NCI-H2107 treated with DMSO at 0.1 percent for 48 hours (cell line): ENCODE results near the gene SLC7A14.

Experiments used
- DNase-seq: peaks from one replicate; lab custom pipeline; 2025; ENCODE audit not compliant: unreplicated experiment; lab: John Stamatoyannopoulos, UW

Gene SLC7A14

DNA sequence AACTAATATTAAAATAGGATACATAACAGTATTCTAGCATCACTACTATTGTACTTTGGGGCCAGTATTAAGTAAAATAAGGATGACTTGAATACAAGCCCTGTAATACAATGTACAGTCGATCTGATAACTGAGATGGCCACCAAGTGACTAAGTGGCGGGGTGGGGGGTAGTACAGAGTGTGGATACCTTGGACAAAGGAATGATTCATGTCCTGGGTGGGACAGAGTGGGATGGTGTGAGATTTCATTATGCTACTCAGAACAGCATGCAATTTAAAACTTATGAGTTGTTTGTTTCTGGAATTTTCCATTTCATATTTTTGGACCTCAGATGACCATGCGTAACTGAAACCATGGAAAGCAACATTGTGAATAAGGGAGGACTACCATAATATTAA is 46.0 kb downstream of the SLC7A14 start:
- no peak for DNase-seq

DNA sequence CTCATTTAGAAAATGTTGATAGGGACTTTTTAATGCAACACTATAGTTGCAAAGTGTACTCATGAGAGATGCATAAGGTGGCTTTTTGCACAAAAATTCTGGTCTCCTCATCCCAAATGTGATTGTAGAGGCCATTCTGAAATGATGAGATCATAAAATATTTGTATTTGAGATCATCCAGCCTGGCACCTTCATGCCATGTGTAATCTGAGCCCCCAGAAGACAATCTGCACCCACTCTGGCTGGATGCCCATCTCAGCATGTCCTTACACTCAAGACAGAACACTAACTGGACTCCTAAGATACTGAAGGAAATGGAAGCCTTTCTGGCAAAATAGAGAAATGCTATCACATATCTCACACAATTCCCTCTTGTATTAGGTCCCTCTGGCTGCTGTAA is 49.2 kb downstream of the SLC7A14 start:
- no peak for DNase-seq

DNA sequence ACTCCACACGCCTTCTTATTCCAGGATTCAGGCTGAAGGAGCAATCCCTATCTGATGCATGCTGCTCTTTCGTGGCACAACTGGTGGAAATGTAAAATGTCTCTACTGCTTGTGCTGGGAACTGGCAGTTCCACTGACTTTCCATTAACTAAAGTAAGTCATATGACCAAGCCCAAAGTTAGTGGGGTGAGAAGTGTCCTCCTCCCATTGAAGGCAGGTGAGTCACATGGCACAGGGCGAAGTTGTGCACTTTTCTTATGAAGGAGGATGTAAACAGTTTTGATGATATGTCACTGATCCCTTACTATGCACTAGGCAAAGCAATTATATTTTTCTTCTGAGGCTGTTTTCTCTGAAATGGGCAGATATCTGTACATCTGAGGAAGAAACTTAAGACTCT is 51.6 kb downstream of the SLC7A14 start:
- DNase-seq, result no peak

- peak; percentile 88 for DNase-seq
Measured at GRCh38 chr3:170532573-170532972, 53.3 kb downstream of the SLC7A14 start.

DNA sequence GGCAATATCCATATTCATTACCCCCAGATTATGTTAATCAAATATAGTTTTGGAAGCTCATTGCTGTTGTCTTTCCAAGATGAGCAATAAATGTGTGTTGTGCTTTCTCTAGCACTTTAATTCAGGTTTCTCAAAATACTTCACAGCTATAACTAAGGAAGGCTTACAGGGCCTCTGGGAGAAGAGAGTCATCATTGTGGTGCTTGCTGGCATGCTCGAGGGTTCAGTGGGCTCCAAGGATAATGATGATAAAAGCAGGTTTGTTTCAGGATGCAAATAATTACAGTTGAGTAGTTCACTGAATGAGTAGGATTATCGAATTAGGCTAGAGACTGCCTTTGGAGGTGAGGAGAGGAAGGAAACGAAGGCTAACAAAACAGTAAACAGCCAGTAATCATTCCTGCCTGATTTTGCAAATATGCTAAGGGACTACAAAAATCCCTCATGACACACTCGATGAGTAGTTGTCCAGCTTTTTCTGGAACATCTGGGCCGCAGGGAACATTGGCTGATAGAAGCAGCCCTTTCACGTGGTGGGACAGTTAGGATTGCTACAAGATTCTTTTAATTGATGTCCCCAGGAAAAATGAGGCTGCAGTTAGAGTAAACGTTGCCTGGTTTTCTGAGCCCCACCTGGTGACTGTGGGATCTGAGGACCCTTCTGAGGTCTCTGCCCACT is 54.1 kb downstream of the SLC7A14 start:
- DNase-seq, result no peak

DNA sequence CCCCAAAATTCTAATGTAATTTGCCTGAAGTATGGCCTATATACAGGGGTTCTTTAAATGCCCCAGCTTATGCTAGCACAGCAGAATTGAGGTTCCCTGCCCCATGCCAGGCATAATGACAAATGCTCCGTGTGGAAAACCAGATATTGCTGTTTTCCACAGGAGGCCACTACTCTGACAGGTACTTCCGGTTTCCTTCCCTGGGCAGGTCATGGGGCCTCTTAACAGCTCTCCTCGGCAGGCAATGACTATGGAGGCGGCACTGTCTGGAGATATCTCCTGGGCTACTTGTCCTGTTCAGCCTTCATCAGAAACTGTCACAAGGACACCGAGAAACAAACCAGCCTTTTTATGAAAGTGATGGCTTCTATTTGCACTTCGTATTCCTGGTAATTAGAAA is 54.8 kb downstream of the SLC7A14 start:
- DNase-seq, result no peak

GRCh38 chr3:170529912-170530311 is 56.0 kb downstream of the SLC7A14 start:
- no peak for DNase-seq

GRCh38 chr3:170529346-170529745 is 56.5 kb downstream of the SLC7A14 start:
- DNase-seq, result no peak

DNA sequence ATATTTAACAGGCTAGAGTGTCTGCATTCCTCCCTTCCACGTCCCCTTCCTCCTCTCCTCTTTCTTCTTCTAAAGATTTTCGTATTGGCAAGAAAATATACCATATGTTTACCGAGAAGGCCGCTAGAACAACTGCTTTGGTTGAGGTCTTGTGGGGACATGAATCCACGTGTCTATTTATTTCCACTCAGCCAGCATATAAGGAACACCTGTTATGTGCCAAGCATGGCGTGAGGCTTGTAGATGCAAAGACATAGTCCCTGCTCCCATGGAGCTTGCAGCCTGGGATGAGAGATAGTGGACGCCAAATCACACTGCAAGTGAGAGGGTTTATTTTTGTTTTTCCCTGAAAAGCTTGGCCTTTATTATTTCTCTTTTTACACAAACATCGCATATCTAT is 57.1 kb downstream of the SLC7A14 start:
- no peak for DNase-seq

DNA sequence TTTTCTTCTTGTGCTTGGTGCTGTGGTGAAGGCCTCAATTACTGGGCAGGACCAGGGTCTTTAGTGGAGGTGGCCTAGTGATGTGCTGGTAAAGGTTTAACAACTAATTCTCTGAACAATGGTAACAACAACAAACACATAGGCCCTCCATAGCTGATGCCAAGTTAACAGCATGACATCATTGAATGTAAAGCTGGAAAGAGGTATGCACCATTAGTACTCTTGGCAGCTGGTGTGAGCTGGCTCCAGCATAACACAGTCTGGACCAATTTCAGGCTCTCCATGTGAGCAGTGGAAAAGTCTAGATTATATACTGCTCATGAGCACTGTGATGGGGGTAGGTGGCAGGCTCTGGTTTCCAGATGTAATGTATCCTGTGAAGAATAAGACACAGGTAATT is 61.8 kb downstream of the SLC7A14 start:
- DNase-seq, result peak; percentile 41

DNA sequence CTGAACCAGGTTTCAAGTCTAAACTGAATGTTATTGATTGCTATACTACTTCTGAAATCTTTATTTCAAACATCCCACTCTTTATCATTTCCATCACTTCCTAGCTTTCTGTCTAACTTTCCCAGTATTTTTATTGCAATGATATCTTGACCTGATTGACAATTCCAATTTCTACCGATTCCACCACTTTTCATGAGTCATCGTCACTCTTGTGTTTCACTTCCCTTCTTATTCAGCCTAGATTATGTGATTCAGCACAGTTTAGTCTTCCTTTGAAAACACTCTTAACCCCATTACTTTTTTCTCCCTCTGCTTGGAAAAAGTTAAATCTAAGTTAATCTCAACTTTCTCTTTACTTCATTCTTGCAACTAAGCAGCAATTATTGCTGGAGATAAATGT is 62.6 kb downstream of the SLC7A14 start:
- no peak for DNase-seq

DNA sequence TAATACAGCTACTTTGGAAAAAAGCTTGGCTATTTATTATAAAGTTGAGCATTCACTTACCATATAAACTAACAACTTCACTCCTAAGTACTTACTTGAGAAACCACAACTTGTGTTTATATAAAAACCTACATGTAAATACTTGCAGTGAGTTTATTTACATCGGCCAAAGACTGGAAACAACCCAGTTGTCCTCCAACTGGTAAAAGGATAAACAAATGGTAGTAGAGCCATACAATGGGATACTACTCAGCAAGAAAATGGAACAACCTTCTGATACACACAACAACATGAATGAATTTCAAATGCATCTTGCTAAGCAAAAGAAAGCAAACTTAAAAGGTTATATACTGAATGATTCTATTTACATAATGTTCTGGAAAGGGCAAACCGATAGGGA is 63.7 kb downstream of the SLC7A14 start:
- peak; percentile 71 for DNase-seq

GRCh38 chr3:170520996-170521395 is 64.9 kb downstream of the SLC7A14 start:
- DNase-seq, result no peak

DNA sequence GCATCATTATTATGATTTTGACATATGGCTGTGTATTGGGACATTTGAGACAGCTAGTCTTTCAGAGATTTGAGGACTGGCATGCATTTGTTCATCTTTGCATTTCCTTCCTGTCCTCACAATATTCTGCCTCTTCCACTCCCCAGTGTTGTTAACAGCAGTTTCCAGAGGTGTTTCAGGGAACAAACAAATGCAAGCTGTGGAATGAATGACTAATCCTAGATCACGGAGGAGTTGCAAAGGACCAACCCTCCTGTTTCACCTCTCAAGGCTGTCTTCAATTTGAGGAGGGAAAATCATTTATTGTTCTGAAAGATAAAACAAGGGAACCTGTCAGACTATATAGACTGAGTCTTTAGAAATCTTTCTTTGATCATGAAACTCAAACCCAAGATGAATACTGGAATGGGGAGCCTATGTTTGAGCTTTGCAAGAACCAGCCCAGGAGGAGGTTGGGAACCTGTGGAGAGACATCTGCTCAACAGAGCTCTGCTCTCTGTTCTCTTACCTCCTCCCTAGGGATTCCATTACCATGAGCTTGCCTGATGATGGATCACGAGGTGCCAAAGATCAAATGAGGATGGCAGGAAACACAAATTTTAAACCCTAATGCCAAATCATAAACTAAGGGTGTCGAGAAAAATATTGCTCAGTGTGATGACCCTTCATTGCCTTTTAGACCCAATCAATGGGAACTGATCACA is 68.5 kb downstream of the SLC7A14 start:
- DNase-seq, result peak; percentile 35

DNA sequence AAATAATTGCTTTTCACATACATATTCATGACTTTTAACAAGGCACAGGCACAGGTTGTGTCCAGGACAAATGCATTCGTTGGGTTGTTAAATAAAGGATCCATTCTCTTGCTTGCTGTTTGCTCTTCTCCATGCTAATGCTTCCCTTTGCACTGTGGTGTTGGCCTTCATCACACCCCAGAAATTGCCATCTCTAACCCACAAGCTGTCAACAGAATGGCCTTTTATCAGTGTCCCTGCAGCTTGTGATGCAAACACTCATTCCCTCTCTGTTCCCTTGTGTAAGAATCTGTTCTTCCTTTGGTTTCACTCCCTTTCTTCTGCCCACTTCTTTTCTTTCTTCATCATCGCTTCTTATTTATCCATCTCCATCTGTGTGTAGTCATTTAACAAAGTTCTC is 72.2 kb downstream of the SLC7A14 start:
- no peak for DNase-seq

GRCh38 chr3:170511371-170511770 is 74.5 kb downstream of the SLC7A14 start:
- DNase-seq, result peak; percentile 47

DNA sequence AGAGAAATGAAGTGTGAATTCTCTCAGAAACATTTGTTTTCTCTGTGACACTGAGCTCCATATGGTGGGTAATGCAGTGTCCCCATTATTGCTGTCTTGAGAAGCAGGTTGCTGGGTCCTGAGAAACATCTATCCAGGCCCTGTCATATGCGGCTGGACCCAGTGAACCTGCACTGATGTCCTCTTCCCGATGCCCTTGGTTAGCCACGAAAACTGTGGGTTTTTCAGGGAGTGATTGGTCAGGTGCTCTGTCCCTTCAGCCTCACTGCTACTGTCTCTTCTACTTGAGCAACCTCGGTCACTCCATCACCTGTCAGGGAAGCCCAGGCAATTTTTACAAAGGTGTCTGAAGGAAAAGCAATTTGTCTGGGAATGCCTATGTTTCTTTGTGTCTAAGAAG is 77.0 kb downstream of the SLC7A14 start:
- no peak for DNase-seq

GRCh38 chr3:170508291-170508690 is 77.6 kb downstream of the SLC7A14 start:
- DNase-seq, result no peak

DNA sequence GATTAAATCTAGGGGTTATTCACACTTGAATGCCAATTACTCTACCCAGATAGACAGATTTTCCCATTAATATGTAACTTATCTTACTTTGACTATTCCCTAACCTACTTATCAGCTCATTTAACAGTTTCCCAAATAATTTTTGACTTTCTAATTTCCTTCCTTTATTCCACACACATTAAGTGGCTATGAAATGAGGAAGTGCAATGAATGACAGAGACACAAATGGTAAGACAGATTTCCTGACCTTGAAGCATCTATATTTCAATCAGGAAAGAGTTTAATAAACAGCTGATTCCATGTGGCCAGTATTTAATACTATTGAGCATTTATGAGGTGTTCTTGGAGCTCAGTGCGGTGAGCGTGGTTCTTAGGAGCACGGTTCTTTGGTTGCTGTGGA is 78.8 kb downstream of the SLC7A14 start:
- DNase-seq, result no peak

DNA sequence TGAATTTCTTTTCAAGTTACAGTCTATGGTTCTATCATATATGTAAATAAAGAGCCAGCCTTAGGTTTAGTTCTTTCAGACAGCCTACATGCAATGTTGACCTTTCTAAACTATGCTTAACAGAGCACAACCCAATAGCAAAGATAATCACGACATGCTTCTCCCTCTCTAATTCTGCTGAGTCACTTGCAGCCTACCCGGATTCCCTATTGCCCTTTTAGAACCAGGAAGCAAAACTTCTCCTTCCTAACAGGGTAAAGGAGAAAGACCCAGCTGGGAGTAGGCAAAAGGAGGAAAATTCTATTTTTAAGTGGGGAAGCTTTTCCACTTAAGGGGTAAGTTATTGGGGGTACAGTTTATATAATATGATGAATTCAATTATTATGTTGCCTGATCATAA is 79.3 kb downstream of the SLC7A14 start:
- peak; percentile 79 for DNase-seq

GRCh38 chr3:170502297-170502696 is 83.6 kb downstream of the SLC7A14 start:
- DNase-seq, result no peak

DNA sequence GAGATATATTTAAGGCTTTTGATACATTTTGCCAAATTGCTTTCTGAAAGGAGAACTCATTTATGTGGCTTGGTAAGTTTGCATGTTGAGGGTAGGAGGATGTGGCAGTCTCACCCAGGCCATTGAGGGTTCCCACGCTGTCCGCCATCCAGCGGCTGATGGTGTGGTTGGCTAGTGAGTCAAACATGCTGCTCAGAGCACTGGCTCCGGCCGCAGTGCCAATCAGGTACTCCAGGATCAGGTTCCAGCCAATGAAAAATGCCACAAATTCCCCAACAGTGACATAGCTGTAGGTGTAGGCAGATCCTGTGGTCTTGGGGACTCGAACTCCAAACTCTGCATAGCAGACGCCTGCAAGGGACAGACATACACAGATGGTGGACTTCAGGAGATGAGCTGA is 84.9 kb downstream of the SLC7A14 start:
- DNase-seq, result no peak

DNA sequence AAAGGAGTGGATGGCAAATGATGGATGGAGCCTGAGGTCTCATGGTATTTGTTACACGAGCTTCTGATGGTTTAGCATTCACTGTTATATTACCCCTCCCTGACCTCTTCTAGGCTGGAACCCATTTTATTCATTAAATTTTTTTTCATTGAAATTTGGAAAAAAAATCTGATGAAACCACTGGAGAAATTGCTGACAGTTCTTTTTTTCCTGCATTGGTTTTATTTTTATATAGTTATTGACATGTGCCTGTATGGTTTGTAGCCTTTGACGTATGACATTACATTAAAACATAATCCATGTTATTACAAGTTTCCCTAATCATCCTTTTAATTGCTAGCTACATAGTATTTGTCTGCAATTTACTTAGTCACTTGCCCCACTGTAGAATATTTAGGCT is 85.4 kb downstream of the SLC7A14 start:
- no peak for DNase-seq
